Trophoblast cell (in vitro differentiated cells and primary cell): ENCODE measurements around the gene SLC25A2.
"Not testable (repeated sequence)": the region's sequence is repeated elsewhere in the genome, so short reads cannot be mapped to it uniquely, and the experiment has no call there.

ENCODE experiments used
- DNase-seq, 2 donors: peaks; one replicate each; pipeline ENCODE4 v3.0.0-alpha.2; 2016
- H2AFZ ChIP-seq: 2 replicates; pipeline ENCODE4 v1.6.1; 2013; ENCODE audit warnings: low read length, moderate library complexity, mild to moderate bottlenecking; ENCODE audit not compliant: insufficient read depth, poor library complexity
- H2AK5ac ChIP-seq: 2 replicates; pipeline ENCODE4 v1.6.1; 2013; ENCODE audit warnings: mild to moderate bottlenecking, low read length
- H2BK120ac ChIP-seq: 2 replicates; pipeline ENCODE4 v1.6.1; 2013; ENCODE audit warnings: low read length, mild to moderate bottlenecking, moderate library complexity; ENCODE audit not compliant: insufficient read depth, poor library complexity
- H2BK12ac ChIP-seq: 2 replicates; pipeline ENCODE4 v1.6.1; 2013; ENCODE audit warnings: mild to moderate bottlenecking, low read length, moderate library complexity
- H2BK5ac ChIP-seq: 2 replicates; pipeline ENCODE4 v1.6.1; 2013; ENCODE audit warnings: low read length, low read depth, moderate library complexity, mild to moderate bottlenecking; ENCODE audit not compliant: poor library complexity
- H3K14ac ChIP-seq: 2 replicates; pipeline ENCODE4 v1.6.1; 2013; ENCODE audit warnings: mild to moderate bottlenecking, low read length
- H3K18ac ChIP-seq: 2 replicates; pipeline ENCODE4 v1.6.1; 2013; ENCODE audit warnings: mild to moderate bottlenecking, low read length
- H3K23ac ChIP-seq: 2 replicates; pipeline ENCODE4 v1.6.1; 2013; ENCODE audit warnings: low read length
- H3K27ac ChIP-seq: 2 replicates; pipeline ENCODE4 v1.5.1; 2013; ENCODE audit warnings: low read depth, mild to moderate bottlenecking, inconsistent platforms, low read length, moderate library complexity
- H3K27me3 ChIP-seq: 2 replicates; pipeline ENCODE4 v1.6.1; 2013; ENCODE audit warnings: inconsistent platforms, mild to moderate bottlenecking, low read length, moderate library complexity; ENCODE audit not compliant: insufficient read depth
- H3K36me3 ChIP-seq, 2 experiments: 1 replicate in 1 of 2; 2 replicates in 1 of 2; pipeline ENCODE4 v1.6.1; 2013; ENCODE audit warnings: low read length in 2 of 2, mild to moderate bottlenecking in 2 of 2, moderate library complexity in 1 of 2; ENCODE audit not compliant: insufficient read depth in 2 of 2, control insufficient read depth in 1 of 2
- H3K4ac ChIP-seq: 2 replicates; pipeline ENCODE4 v1.6.1; 2013; ENCODE audit warnings: low read depth, mild to moderate bottlenecking, low read length, moderate library complexity
- H3K4me1 ChIP-seq, 2 experiments: 1 replicate in 1 of 2; 2 replicates in 1 of 2; pipeline ENCODE4 v1.6.1; 2013; ENCODE audit warnings: low read length in 2 of 2, mild to moderate bottlenecking in 2 of 2, moderate library complexity in 1 of 2; ENCODE audit not compliant: insufficient read depth in 2 of 2, control insufficient read depth in 1 of 2
- H3K4me2 ChIP-seq: 2 replicates; pipeline ENCODE4 v1.6.1; 2013; ENCODE audit warnings: inconsistent platforms, mild to moderate bottlenecking, low read length, moderate library complexity
- H3K4me3 ChIP-seq: 2 replicates; pipeline ENCODE4 v1.5.1; 2013; ENCODE audit warnings: mild to moderate bottlenecking, low read depth, low read length, inconsistent platforms
- H3K79me1 ChIP-seq: one replicate; pipeline ENCODE4 v1.6.1; 2013; ENCODE audit warnings: low read length
- H3K79me2 ChIP-seq: 2 replicates; pipeline ENCODE4 v1.6.1; 2013; ENCODE audit warnings: low read length, mild to moderate bottlenecking; ENCODE audit not compliant: control insufficient read depth, insufficient read depth, poor library complexity
- H3K9ac ChIP-seq: 2 replicates; pipeline ENCODE4 v1.6.1; 2013; ENCODE audit warnings: mild to moderate bottlenecking, low read length
- H3K9me3 ChIP-seq: 2 replicates; pipeline ENCODE4 v1.6.1; 2013; ENCODE audit warnings: low read depth, mild to moderate bottlenecking, control low read depth, inconsistent platforms, low read length; ENCODE audit not compliant: insufficient read depth
- H4K12ac ChIP-seq: 2 replicates; pipeline ENCODE4 v1.6.1; 2013; ENCODE audit warnings: low read depth, mild to moderate bottlenecking, low read length, moderate library complexity
- H4K8ac ChIP-seq: 2 replicates; pipeline ENCODE4 v1.6.1; 2013; ENCODE audit warnings: low read depth, mild to moderate bottlenecking, low read length, moderate library complexity
- H4K91ac ChIP-seq: one replicate; pipeline ENCODE4 v1.6.1; 2013; ENCODE audit warnings: low read depth, mild to moderate bottlenecking, low read length, moderate library complexity
- WGBS: extraction: QIAGEN DNeasy Blood & Tissue Kit; methylation state at CpG from one replicate; pipeline ENCODE4 v1.1.7; 2013; ENCODE audit warnings: missing lambda C conversion rate; ENCODE audit not compliant: insufficient read length, insufficient coverage; ENCODE audit errors: extremely low coverage; 5-methylcytosine and 5-hydroxymethylcytosine counted together

The SLC25A2 gene

GRCh38 chr5:141319699-141320098 lies 15.8 kb upstream of the SLC25A2 start:
- no peak for DNase-seq
- H3K9me3 ChIP-seq: peaks cover 3% of the 10 kb centered on the region
- H4K8ac ChIP-seq: no peak overlapping the region
- no peak overlapping the region for H4K91ac ChIP-seq
- no peak overlapping the region for H3K23ac ChIP-seq
- H3K79me2 ChIP-seq: peaks cover 4% of the 10 kb centered on the region
- H3K27me3 ChIP-seq: no peaks in the 10 kb centered on the region
- H3K27ac ChIP-seq: no peak overlapping the region
- peak overlapping the region; percentile 57 for H3K4me3 ChIP-seq
- no CpG with 5 or more reads among the region's 5 CpGs for WGBS
- H3K36me3 ChIP-seq: peaks cover 5 to 11% of the 10 kb centered on the region in 2 experiments
- peak overlapping the region; percentile 77 for H3K4ac ChIP-seq
- H2AK5ac ChIP-seq: no peak overlapping the region
- H4K12ac ChIP-seq: no peak overlapping the region
- peaks cover 6% of the 10 kb centered on the region for H3K79me1 ChIP-seq
- H2BK12ac ChIP-seq: no peak overlapping the region
- no peak overlapping the region for H3K18ac ChIP-seq
- no peak overlapping the region for H3K9ac ChIP-seq
- no peak overlapping the region for H2BK5ac ChIP-seq
- H3K14ac ChIP-seq: no peak overlapping the region
- H2BK120ac ChIP-seq: no peak overlapping the region
- peak overlapping the region; percentile 59 for H3K4me2 ChIP-seq
- peaks cover 2 to 5% of the 10 kb centered on the region in 2 experiments for H3K4me1 ChIP-seq
- no peak overlapping the region for H2AFZ ChIP-seq

GRCh38 chr5:141319202-141319601 lies 15.4 kb upstream of the SLC25A2 start:
- H3K79me1 ChIP-seq: peaks cover 6% of the 10 kb centered on the region
- no peak overlapping the region for H3K4me2 ChIP-seq
- H3K27ac ChIP-seq: no peak overlapping the region
- H3K9ac ChIP-seq: no peak overlapping the region
- H3K27me3 ChIP-seq: no peaks in the 10 kb centered on the region
- no peak overlapping the region for H3K18ac ChIP-seq
- no peak overlapping the region for H2AK5ac ChIP-seq
- no CpG with 5 or more reads among the region's 6 CpGs for WGBS
- no peak overlapping the region for H2BK12ac ChIP-seq
- H3K36me3 ChIP-seq: peaks cover 5 to 11% of the 10 kb centered on the region in 2 experiments
- no peak overlapping the region for H3K14ac ChIP-seq
- H4K91ac ChIP-seq: no peak overlapping the region
- no peak overlapping the region for H3K23ac ChIP-seq
- H3K4ac ChIP-seq: peak overlapping the region; percentile 83
- H2AFZ ChIP-seq: no peak overlapping the region
- no peak overlapping the region for H4K12ac ChIP-seq
- no peak overlapping the region for H3K4me3 ChIP-seq
- H2BK120ac ChIP-seq: no peak overlapping the region
- DNase-seq: no peak
- H2BK5ac ChIP-seq: no peak overlapping the region
- H3K4me1 ChIP-seq: peaks cover 2 to 5% of the 10 kb centered on the region in 2 experiments
- peaks cover 4% of the 10 kb centered on the region for H3K79me2 ChIP-seq
- no peak overlapping the region for H4K8ac ChIP-seq
- peaks cover 3% of the 10 kb centered on the region for H3K9me3 ChIP-seq

- peaks cover 5 to 11% of the 10 kb centered on the region in 2 experiments for H3K36me3 ChIP-seq
- H3K23ac ChIP-seq, H2AK5ac ChIP-seq, H3K27me3 ChIP-seq, H4K8ac ChIP-seq, H4K91ac ChIP-seq, H3K9me3 ChIP-seq, H4K12ac ChIP-seq, H3K79me2 ChIP-seq, H3K79me1 ChIP-seq, H3K9ac ChIP-seq, H3K4me3 ChIP-seq, DNase-seq, H2BK5ac ChIP-seq, H3K4ac ChIP-seq, H3K27ac ChIP-seq, H2AFZ ChIP-seq, H3K4me1 ChIP-seq, H3K4me2 ChIP-seq, H3K14ac ChIP-seq, H2BK12ac ChIP-seq, H2BK120ac ChIP-seq, H3K18ac ChIP-seq: not testable (repeated sequence)
- no CpG with 5 or more reads among the region's 4 CpGs for WGBS
These were observed 13.1 kb upstream of the SLC25A2 start for GRCh38 chr5:141316963-141317362.

- no peak overlapping the region for H3K9ac ChIP-seq
- H2BK120ac ChIP-seq: no peak overlapping the region
- H3K79me2 ChIP-seq: no peaks in the 10 kb centered on the region
- no peaks in the 10 kb centered on the region for H3K4me1 ChIP-seq
- no peak overlapping the region for H3K4ac ChIP-seq
- H2BK5ac ChIP-seq: no peak overlapping the region
- no peaks in the 10 kb centered on the region for H3K79me1 ChIP-seq
- H2BK12ac ChIP-seq: no peak overlapping the region
- no peaks in the 10 kb centered on the region for H3K27me3 ChIP-seq
- H4K91ac ChIP-seq: no peak overlapping the region
- no peak overlapping the region for H4K8ac ChIP-seq
- no peak overlapping the region for H3K18ac ChIP-seq
- H4K12ac ChIP-seq: no peak overlapping the region
- H3K27ac ChIP-seq: no peak overlapping the region
- H3K4me3 ChIP-seq: no peak overlapping the region
- no peak overlapping the region for H3K4me2 ChIP-seq
- no peak overlapping the region for H3K23ac ChIP-seq
- no peak for DNase-seq
- no peak overlapping the region for H3K14ac ChIP-seq
- no peaks in the 10 kb centered on the region for H3K9me3 ChIP-seq
- no peak overlapping the region for H2AK5ac ChIP-seq
- H2AFZ ChIP-seq: no peak overlapping the region
- H3K36me3 ChIP-seq: peaks cover 2 to 5% of the 10 kb centered on the region in 2 experiments
These were observed 9.9 kb upstream of the SLC25A2 start for GRCh38 chr5:141313711-141314110.
